Measurements from ENCODE around the gene RAVER1.
"Not testable (repeated sequence)": the region's sequence is repeated elsewhere in the genome, so short reads cannot be mapped to it uniquely, and the experiment has no call there.

RAVER1 gene

DNA sequence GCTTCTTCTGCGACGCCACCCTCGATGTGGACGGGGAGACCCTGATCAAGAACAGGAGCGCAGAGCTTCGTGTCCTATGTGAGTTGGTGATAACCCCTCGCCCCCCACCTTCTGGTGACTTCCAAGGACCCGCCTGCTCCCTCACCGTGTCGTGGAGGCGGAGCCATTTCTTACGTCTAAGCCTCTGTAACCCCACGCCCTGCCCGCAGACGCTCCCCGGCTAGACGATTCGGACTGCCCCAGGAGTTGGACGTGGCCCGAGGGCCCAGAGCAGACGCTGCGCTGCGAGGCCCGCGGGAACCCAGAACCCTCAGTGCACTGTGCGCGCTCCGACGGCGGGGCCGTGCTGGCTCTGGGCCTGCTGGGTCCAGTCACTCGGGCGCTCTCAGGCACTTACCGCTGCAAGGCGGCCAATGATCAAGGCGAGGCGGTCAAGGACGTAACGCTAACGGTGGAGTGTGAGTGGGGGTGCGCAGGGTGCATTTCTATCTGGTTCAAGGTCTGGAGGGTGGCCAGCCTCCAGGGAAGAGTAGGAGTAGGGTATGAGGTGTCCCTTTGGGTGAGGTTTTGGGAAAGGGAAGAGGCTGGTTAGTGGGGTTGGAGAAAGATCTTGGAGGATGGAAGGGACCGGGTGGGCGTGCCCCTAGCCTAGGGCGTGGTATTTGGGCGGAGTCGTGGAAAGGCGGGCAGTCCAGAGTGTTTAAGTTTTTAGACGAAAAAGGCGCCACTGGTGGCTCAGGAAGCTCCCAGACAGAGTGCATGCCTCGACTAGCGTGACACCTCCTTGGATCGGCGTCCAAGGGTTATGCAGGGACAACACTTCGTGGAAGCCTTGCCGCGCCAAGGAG lies 40.3 kb downstream of the RAVER1 start:
- H3K4me3 ChIP-seq (ENCODE audit: low read depth, low read length): peak overlapping the region; percentile 24
- DNase-seq (ENCODE audit: low read depth): no peak

DNA sequence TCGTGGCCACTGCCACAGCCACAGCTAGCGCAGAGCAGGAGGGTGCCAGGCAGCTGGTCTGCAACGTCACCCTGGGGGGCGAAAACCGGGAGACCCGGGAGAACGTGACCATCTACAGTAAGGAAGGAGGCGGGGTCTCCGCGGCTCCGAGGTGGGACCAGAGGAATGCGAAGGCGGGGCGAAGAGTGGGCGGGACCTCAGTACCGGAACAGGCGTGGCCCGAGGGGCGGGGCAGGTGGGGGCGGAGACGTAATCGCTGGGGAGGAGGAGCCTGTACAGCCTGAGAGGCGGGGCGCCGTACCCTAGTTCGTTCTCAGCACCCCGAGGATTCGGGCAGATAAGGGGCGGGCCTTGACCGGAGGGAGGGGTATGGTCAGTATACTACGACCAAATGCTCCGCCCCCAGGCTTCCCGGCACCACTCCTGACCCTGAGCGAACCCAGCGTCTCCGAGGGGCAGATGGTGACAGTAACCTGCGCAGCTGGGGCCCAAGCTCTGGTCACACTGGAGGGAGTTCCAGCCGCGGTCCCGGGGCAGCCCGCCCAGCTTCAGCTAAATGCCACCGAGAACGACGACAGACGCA lies 41.0 kb downstream of the RAVER1 start:
- H3K4me3 ChIP-seq (ENCODE audit: low read depth, low read length): peak overlapping the region; percentile 60

GRCh38 chr19:10291554-10292205 lies 41.6 kb downstream of the RAVER1 start:
- peak overlapping the region; percentile 60 for H3K4me3 ChIP-seq (ENCODE audit: low read depth, low read length)
- DNase-seq (ENCODE audit: low read depth): no peak

More for the DNA sequence above, 41.0 kb downstream of the RAVER1 start:
- peak; percentile 30 for DNase-seq (ENCODE audit: low read depth)

DNA sequence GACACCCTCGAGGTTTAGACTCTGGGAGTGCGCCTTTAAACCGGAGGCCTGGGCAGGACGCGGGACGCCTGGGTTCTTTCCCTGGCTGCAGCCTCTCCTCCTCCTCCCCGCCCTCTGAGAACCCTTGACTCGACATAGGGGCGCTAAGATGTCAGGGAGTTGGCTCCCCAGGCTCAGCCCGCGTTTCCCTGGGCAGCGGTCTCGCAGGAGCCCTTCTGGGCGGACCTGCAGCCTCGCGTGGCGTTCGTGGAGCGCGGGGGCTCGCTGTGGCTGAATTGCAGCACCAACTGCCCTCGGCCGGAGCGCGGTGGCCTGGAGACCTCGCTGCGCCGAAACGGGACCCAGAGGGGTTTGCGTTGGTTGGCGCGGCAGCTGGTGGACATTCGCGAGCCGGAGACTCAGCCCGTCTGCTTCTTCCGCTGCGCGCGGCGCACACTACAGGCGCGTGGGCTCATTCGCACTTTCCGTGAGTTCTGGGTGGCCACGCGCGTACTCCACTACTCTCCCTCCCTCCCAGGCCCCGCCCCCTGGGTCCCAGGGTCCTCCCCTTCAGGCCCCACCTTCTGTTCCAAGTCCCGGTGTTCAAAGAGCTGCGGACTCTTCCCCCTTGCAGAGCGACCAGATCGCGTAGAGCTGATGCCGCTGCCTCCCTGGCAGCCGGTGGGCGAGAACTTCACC lies 42.3 kb downstream of the RAVER1 start:
- H3K4me3 ChIP-seq (ENCODE audit: low read depth, low read length): peak overlapping the region; percentile 60
- no peak for DNase-seq (ENCODE audit: low read depth)

GRCh38 chr19:10290357-10290875 lies 42.9 kb downstream of the RAVER1 start:
- no peak for DNase-seq (ENCODE audit: low read depth)
- peak overlapping the region; percentile 60 for H3K4me3 ChIP-seq (ENCODE audit: low read depth, low read length)

- H3K4me3 ChIP-seq (ENCODE audit: low read depth, low read length): peak within 1 kb of the TSS; percentile 60
- DNase-seq (ENCODE audit: low read depth): no peak
Observed at GRCh38 chr19:10289836-10290356, 43.4 kb downstream of the RAVER1 start, which contains the start of gene ICAM5. Gene ICAM5, plus strand, starts transcription at chr19:10289952. Its CDS starts 92 bp downstream, at chr19:10290044.

DNA sequence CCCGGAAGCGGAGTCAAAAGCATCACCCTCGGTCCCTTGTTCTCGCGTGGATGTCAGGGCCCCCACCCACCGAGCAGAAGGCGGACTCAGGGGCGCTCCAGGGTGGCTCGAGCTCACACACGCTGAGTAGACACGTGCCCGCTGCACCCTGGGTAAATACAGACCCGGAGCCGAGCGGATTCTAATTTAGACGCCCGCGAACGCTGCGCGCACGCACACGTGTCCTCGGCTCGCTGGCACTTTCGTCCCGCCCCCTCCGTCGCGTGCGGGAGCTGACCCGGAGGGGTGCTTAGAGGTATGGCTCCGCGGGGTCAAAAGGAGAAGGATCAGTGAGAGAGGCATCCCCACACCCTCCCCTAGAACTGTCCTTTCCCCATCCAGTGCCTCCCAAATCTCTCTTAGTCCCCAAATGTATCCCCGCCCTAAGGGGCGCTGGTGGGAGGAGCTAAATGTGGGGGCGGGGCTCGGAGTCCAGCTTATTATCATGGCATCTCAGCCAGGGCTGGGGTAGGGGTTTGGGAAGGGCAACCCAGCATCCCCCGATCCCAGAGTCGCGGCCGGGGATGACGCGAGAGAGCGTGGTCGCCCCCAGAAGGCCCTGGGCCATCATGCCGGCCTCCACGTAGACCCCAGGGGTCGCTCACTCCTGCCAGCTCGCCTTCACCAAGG lies 44.0 kb downstream of the RAVER1 start:
- H3K4me3 ChIP-seq (ENCODE audit: low read depth, low read length): peak overlapping the region; percentile 60
- no peak for DNase-seq (ENCODE audit: low read depth)

- H3K4me3 ChIP-seq (ENCODE audit: low read depth, low read length): peak overlapping the region; percentile 60
- peak; percentile 22 for DNase-seq (ENCODE audit: low read depth)
Observed at GRCh38 chr19:10288662-10289166, 44.6 kb downstream of the RAVER1 start.

DNA sequence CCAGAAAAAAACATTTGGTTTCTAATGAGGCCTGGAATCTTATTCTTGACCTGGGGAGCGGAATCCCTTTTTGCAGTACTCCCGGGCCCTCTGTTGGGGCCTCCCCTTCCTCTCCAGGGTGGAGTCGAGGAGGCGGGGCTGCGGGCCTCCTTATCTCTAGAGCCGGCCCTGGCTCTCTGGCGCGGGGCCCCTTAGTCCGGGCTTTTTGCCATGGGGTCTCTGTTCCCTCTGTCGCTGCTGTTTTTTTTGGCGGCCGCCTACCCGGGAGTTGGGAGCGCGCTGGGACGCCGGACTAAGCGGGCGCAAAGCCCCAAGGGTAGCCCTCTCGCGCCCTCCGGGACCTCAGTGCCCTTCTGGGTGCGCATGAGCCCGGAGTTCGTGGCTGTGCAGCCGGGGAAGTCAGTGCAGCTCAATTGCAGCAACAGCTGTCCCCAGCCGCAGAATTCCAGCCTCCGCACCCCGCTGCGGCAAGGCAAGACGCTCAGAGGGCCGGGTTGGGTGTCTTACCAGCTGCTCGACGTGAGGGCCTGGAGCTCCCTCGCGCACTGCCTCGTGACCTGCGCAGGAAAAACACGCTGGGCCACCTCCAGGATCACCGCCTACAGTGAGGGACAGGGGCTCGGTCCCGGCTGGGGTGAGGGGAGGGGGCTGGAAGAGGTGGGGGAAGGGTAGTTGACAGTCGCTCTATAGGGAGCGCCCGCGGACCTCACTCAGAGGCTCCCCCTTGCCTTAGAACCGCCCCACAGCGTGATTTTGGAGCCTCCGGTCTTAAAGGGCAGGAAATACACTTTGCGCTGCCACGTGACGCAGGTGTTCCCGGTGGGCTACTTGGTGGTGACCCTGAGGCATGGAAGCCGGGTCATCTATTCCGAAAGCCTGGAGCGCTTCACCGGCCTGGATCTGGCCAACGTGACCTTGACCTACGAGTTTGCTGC lies 46.3 kb downstream of the RAVER1 start, which contains the start of gene ICAM4:
TSS of gene ICAM4 (plus strand) at position 153 of the 935 bp plus-strand sequence. CDS start at position 211, 58 bp downstream.
- no peak within 1 kb of the TSS for H3K4me3 ChIP-seq (ENCODE audit: low read depth, low read length)
- DNase-seq (ENCODE audit: low read depth): no peak

DNA sequence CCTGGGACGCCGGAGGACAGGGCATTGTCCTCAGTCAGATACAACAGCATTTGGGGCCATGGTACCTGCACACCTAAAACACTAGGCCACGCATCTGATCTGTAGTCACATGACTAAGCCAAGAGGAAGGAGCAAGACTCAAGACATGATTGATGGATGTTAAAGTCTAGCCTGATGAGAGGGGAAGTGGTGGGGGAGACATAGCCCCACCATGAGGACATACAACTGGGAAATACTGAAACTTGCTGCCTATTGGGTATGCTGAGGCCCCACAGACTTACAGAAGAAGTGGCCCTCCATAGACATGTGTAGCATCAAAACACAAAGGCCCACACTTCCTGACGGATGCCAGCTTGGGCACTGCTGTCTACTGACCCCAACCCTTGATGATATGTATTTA lies 47.9 kb downstream of the RAVER1 start:
- no peak overlapping the region for H3K4me3 ChIP-seq (ENCODE audit: low read depth, low read length)
- no peak for DNase-seq (ENCODE audit: low read depth)

DNA sequence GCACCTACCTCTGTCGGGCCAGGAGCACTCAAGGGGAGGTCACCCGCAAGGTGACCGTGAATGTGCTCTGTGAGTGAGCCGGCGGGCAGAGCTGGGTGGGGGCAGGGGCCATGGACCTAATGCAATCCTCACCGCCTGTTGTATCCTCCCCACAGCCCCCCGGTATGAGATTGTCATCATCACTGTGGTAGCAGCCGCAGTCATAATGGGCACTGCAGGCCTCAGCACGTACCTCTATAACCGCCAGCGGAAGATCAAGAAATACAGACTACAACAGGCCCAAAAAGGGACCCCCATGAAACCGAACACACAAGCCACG lies 48.4 kb downstream of the RAVER1 start:
- DNase-seq (ENCODE audit: low read depth): no peak
- H3K4me3 ChIP-seq (ENCODE audit: low read depth, low read length): no peak overlapping the region

DNA sequence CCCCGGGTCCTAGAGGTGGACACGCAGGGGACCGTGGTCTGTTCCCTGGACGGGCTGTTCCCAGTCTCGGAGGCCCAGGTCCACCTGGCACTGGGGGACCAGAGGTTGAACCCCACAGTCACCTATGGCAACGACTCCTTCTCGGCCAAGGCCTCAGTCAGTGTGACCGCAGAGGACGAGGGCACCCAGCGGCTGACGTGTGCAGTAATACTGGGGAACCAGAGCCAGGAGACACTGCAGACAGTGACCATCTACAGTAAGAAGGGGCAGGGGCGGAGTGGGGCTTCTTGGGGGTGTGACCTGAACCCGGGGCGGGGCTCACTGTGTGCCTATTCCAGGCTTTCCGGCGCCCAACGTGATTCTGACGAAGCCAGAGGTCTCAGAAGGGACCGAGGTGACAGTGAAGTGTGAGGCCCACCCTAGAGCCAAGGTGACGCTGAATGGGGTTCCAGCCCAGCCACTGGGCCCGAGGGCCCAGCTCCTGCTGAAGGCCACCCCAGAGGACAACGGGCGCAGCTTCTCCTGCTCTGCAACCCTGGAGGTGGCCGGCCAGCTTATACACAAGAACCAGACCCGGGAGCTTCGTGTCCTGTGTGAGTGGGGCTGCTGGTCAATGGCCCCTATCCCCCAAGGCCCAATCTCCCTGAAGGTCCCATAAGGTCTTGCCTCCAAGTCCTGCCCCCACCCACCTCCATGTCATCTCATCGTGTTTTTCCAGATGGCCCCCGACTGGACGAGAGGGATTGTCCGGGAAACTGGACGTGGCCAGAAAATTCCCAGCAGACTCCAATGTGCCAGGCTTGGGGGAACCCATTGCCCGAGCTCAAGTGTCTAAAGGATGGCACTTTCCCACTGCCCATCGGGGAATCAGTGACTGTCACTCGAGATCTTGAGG lies 49.0 kb downstream of the RAVER1 start:
- no peak overlapping the region for H3K4me3 ChIP-seq (ENCODE audit: low read depth, low read length)
- DNase-seq (ENCODE audit: low read depth): no peak

DNA sequence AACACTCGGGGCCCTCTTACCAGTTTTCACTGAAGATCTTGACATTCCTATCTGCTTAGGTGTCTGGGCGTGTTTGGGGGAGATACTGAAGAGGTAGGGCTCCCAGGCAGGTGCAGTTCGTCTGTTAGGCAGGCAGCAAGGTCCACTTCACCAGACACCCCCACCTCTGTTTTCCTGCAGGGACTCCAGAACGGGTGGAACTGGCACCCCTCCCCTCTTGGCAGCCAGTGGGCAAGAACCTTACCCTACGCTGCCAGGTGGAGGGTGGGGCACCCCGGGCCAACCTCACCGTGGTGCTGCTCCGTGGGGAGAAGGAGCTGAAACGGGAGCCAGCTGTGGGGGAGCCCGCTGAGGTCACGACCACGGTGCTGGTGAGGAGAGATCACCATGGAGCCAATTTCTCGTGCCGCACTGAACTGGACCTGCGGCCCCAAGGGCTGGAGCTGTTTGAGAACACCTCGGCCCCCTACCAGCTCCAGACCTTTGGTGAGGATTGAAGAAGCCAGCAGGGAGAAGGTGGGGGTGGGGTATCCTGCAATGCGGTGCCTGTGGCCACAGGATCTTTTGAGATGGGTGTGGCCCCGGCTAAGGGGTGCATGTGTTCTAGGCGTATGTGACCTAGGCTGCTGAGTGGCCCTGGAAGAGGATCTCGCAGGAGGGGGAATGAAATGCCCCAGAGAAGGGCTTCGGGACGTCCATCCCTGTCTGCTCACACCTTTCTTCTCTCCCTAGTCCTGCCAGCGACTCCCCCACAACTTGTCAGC lies 49.8 kb downstream of the RAVER1 start:
- no peak for DNase-seq (ENCODE audit: low read depth)

GRCh38 chr19:10282043-10282442 lies 51.3 kb downstream of the RAVER1 start:
- H3K4me3 ChIP-seq (ENCODE audit: low read depth, low read length); DNase-seq (ENCODE audit: low read depth): not testable (repeated sequence)

More for the DNA sequence above, 49.8 kb downstream of the RAVER1 start:
- H3K4me3 ChIP-seq (ENCODE audit: low read depth, low read length): no peak overlapping the region

DNA sequence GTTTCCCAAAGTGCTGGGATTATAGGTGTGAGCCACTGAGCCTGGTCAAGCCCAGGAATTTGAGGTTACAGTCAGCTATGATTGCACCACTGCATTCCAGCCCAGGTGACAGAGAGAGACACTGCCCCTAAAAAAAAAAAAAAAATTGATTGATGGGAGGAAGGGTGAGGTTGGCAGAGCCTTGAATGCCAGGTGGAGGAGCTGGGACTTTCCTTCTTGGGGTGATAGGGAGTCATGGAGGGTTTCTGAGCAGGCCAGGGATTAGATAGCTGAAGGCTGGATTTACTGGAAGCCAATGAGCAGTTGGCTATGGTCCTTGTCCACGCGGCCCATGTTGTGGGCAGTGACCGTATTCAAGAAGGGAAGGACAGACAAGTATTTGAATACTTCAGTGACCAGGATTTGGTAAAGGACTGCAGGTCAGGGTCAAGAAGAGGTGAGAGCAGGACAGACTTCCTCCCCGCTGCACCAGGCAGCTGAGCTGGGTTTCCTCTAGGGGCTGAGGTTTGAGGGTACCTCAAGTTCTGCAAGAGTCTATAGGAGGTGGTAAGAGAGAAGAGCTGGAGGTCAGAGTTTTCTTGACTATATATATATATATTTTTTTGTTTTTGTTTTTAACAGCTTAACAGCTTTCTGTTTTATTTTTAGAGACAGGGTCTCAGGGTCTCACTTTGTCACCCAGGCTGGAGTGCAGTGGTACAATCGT lies 53.4 kb downstream of the RAVER1 start:
- H3K4me3 ChIP-seq (ENCODE audit: low read depth, low read length): no peak overlapping the region
- DNase-seq (ENCODE audit: low read depth): no peak

Data from skeletal muscle cell (primary cell).